C4-2B (cell line): ENCODE results near the gene TCF12.

Experiments used
- ZFX ChIP-seq: fragments of 450-650 bp; IDR thresholded peaks from 2 replicates; pipeline ENCODE4 v1.6.1; 2017
- TF ChIP-seq, protein P1 (sequence below): fragments of 450-650 bp; conservative IDR thresholded peaks from 2 replicates; pipeline ENCODE4 v1.5.1; 2017; ENCODE audit warnings: mild to moderate bottlenecking

DNA sequence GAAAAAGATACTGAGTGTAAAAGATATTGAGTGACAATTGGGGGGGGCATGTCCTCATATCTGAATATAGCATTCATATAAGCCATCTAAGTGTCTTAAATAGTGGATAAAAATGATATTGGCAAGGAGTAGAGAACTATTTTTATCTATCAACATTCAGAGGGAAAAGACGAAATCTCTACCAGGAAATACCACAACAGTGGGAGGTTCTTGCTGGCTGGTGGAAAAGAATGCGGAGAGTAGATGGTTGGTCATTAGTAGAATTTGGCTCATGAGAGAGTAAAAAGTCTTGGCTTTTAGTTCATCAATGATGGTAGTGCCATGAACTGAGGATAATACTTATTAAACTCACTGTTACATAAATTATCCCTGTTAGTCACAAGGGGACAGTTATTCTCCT, 4.8 kb upstream of the TCF12 start:
- TF ChIP-seq, protein P1, sequence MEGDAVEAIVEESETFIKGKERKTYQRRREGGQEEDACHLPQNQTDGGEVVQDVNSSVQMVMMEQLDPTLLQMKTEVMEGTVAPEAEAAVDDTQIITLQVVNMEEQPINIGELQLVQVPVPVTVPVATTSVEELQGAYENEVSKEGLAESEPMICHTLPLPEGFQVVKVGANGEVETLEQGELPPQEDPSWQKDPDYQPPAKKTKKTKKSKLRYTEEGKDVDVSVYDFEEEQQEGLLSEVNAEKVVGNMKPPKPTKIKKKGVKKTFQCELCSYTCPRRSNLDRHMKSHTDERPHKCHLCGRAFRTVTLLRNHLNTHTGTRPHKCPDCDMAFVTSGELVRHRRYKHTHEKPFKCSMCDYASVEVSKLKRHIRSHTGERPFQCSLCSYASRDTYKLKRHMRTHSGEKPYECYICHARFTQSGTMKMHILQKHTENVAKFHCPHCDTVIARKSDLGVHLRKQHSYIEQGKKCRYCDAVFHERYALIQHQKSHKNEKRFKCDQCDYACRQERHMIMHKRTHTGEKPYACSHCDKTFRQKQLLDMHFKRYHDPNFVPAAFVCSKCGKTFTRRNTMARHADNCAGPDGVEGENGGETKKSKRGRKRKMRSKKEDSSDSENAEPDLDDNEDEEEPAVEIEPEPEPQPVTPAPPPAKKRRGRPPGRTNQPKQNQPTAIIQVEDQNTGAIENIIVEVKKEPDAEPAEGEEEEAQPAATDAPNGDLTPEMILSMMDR: no peak
- TF ChIP-seq ZFX: no peak
